ENCODE data around the gene ARRDC1.
A peak's percentile ranks its signal among the peaks of the same experiment; 100 is the strongest.

ARRDC1 gene

GRCh38 chr9:137606005-137606621, 627 bp downstream of the ARRDC1 start:
- H3K27ac ChIP-seq (ENCODE audit: low read depth, low read length): peak overlapping the region; percentile 34; the same call in 1 of the 2 replicates
- H3K27me3 ChIP-seq (ENCODE audit: control insufficient read depth, low read length): peaks cover 3% of the 10 kb centered on the region; the same call in 1 of the 2 replicates
- no peaks in the 10 kb centered on the region for H3K36me3 ChIP-seq (ENCODE audit: control insufficient read depth, low read length)
- H3K79me2 ChIP-seq (ENCODE audit: control insufficient read depth, low read length): peaks cover 22% of the 10 kb centered on the region
- no peaks in the 10 kb centered on the region for H3K9me3 ChIP-seq (ENCODE audit: control insufficient read depth, insufficient read depth, low read length)
- H3K4me3 ChIP-seq (ENCODE audit: low read length): peak overlapping the region; percentile 72
- 0 out of 2 replicates have a peak, but pooled peaks cover 4% of the 10 kb centered on the region for H3F3A ChIP-seq (ENCODE audit: control insufficient read depth, insufficient read depth)
- H4K20me1 ChIP-seq (ENCODE audit: control insufficient read depth, insufficient read depth, low read depth, low read length): peaks cover 14% of the 10 kb centered on the region
- H3K4me1 ChIP-seq (ENCODE audit: control insufficient read depth, low read length): peaks cover 26% of the 10 kb centered on the region
- peak overlapping the region; percentile 93 for H3K4me2 ChIP-seq (ENCODE audit: low read length)
- TF ChIP-seq EZH2phosphoT487 (IDR thresholded peaks at IDR 0.05; ENCODE audit: borderline replicate concordance, low read length): no peak
- TF ChIP-seq, protein P1, sequence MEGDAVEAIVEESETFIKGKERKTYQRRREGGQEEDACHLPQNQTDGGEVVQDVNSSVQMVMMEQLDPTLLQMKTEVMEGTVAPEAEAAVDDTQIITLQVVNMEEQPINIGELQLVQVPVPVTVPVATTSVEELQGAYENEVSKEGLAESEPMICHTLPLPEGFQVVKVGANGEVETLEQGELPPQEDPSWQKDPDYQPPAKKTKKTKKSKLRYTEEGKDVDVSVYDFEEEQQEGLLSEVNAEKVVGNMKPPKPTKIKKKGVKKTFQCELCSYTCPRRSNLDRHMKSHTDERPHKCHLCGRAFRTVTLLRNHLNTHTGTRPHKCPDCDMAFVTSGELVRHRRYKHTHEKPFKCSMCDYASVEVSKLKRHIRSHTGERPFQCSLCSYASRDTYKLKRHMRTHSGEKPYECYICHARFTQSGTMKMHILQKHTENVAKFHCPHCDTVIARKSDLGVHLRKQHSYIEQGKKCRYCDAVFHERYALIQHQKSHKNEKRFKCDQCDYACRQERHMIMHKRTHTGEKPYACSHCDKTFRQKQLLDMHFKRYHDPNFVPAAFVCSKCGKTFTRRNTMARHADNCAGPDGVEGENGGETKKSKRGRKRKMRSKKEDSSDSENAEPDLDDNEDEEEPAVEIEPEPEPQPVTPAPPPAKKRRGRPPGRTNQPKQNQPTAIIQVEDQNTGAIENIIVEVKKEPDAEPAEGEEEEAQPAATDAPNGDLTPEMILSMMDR (IDR thresholded peaks at IDR 0.05; ENCODE audit: low read depth, low read length, poor library complexity, severe bottlenecking): no peak
- no peaks in the 10 kb centered on the region for H3K9me2 ChIP-seq (replicated peaks; ENCODE audit: control insufficient read depth, low read length)

GRCh38 chr9:137606734-137607138, 1.2 kb downstream of the ARRDC1 start:
- no peaks in the 10 kb centered on the region for H3K9me2 ChIP-seq (replicated peaks; ENCODE audit: control insufficient read depth, low read length)
- peaks cover 3% of the 10 kb centered on the region; the same call in 1 of the 2 replicates for H3K27me3 ChIP-seq (ENCODE audit: control insufficient read depth, low read length)
- H3K36me3 ChIP-seq (ENCODE audit: control insufficient read depth, low read length): no peaks in the 10 kb centered on the region
- H3K4me3 ChIP-seq (ENCODE audit: low read length): peak overlapping the region; percentile 72
- peak overlapping the region; percentile 93 for H3K4me2 ChIP-seq (ENCODE audit: low read length)
- no peaks in the 10 kb centered on the region for H3K9me3 ChIP-seq (ENCODE audit: control insufficient read depth, insufficient read depth, low read length)
- H3K4me1 ChIP-seq (ENCODE audit: control insufficient read depth, low read length): peaks cover 26% of the 10 kb centered on the region
- TF ChIP-seq EZH2phosphoT487 (IDR thresholded peaks at IDR 0.05; ENCODE audit: borderline replicate concordance, low read length): no peak
- TF ChIP-seq, protein P1 (IDR thresholded peaks at IDR 0.05; ENCODE audit: low read depth, low read length, poor library complexity, severe bottlenecking): no peak
- peaks cover 22% of the 10 kb centered on the region for H3K79me2 ChIP-seq (ENCODE audit: control insufficient read depth, low read length)
- 0 out of 2 replicates have a peak, but pooled peaks cover 4% of the 10 kb centered on the region for H3F3A ChIP-seq (ENCODE audit: control insufficient read depth, insufficient read depth)
- H3K27ac ChIP-seq (ENCODE audit: low read depth, low read length): no peak overlapping the region
- peaks cover 14% of the 10 kb centered on the region for H4K20me1 ChIP-seq (ENCODE audit: control insufficient read depth, insufficient read depth, low read depth, low read length)

DNA sequence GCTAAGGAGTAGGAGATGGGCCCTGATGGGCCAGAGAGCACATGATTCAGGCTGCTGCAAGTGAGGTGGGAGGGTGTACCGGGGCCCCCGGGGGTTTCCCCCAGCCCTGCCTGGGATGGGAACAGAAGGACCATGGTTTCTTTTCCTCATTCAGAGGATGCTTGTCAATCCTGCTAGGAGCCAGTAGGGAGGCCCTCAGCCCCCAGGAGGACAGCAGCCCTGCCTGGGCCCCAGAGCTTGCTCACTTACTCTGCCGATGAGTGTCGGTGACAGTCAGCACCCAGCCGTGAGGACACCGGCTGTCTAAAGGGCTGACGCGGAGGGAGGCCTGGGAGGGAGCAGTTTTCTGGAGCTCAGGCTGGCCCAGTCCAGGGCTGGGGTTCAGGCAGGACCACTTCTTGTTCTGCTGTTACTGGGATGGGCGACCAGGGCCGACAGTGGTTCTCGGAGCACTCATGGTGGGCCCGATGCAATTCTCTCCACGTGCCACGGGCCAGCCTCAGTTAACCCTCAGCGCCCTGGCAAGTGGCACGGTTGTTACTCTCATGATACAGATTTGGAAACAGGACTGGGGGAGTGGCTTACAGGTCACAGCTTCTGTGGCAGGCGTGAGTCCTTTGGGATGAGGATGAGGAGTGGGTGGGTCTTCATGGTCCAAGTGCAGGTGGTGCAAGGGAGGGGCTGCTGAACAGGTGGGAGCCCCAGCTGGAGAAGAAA, 1.8 kb downstream of the ARRDC1 start:
- Histone ChIP-seq H3K9me3 (ENCODE audit: control insufficient read depth, insufficient read depth, low read length) (no peaks in the 10 kb centered on the region), H3K4me1 (ENCODE audit: control insufficient read depth, low read length) (peaks cover 31% of the 10 kb centered on the region), H3F3A (ENCODE audit: control insufficient read depth, insufficient read depth) (0 out of 2 replicates have a peak, but pooled peaks cover 4% of the 10 kb centered on the region), H3K36me3 (ENCODE audit: control insufficient read depth, low read length) (no peaks in the 10 kb centered on the region), H4K20me1 (ENCODE audit: control insufficient read depth, insufficient read depth, low read depth, low read length) (peaks cover 14% of the 10 kb centered on the region), H3K79me2 (ENCODE audit: control insufficient read depth, low read length) (peaks cover 26% of the 10 kb centered on the region), H3K9me2 (replicated peaks; ENCODE audit: control insufficient read depth, low read length) (no peaks in the 10 kb centered on the region), H3K4me3 (ENCODE audit: low read length) (peak overlapping the region; percentile 72), H3K27me3 (ENCODE audit: control insufficient read depth, low read length) (peaks cover 3% of the 10 kb centered on the region; the same call in 1 of the 2 replicates), H3K4me2 (ENCODE audit: low read length) (peak overlapping the region; percentile 93), H3K27ac (ENCODE audit: low read depth, low read length) (no peak overlapping the region)
- TF ChIP-seq, protein P1 (IDR thresholded peaks at IDR 0.05; ENCODE audit: low read depth, low read length, poor library complexity, severe bottlenecking): no peak
- no peak for TF ChIP-seq EZH2phosphoT487 (IDR thresholded peaks at IDR 0.05; ENCODE audit: borderline replicate concordance, low read length)

Measured in DOHH2 (cell line).